MCF 10A (cell line): Measurements from ENCODE around the gene MMADHC. TPM values are rescaled to one million over a fixed set of nuclear protein-coding genes. Genes with fewer than 3 reads are reported as not detected.

ENCODE experiments used
- BruUV-seq: library from RNA; stranded (reverse); fragments of 400-500 nt; replicated peaks from 2 replicates; lab custom pipeline; 2021; lab: Mats Ljungman, UMichigan
- CTCF ChIA-PET: fragments of 300-600 bp; sonication (Branson Sonifier 250); formaldehyde crosslinking; extraction: SDS; loops from one replicate; lab custom pipeline; 2021; ENCODE audit warnings: antibody characterized with exemption, inconsistent platforms; lab: Yijun Ruan, JAX
- POLR2A ChIA-PET: fragments of 300-600, 350-650 bp; sonication (Branson Sonifier 250); formaldehyde crosslinking; extraction: SDS; loops from one replicate; lab custom pipeline; 2020; ENCODE audit warnings: antibody characterized with exemption, inconsistent platforms; lab: Yijun Ruan, JAX
- DNase-seq: peaks from one replicate; pipeline ENCODE4 v3.0.0-alpha.2; 2018; ENCODE audit not compliant: unreplicated experiment
- H3K27ac Mint-ChIP-seq: one replicate; pipeline ENCODE4 v1.8.0; 2022; ENCODE audit warnings: mild to moderate bottlenecking, low read depth, mixed read lengths; ENCODE audit not compliant: unreplicated experiment
- H3K27me3 Mint-ChIP-seq: one replicate; pipeline ENCODE4 v1.8.0; 2022; ENCODE audit warnings: mixed read lengths; ENCODE audit not compliant: insufficient read depth, unreplicated experiment
- H3K36me3 Mint-ChIP-seq: one replicate; pipeline ENCODE4 v1.8.0; 2022; ENCODE audit warnings: mild to moderate bottlenecking, moderate library complexity, mixed read lengths; ENCODE audit not compliant: insufficient read depth, unreplicated experiment
- H3K4me1 Mint-ChIP-seq: one replicate; pipeline ENCODE4 v1.8.0; 2022; ENCODE audit warnings: mixed read lengths; ENCODE audit not compliant: insufficient read depth, unreplicated experiment
- H3K4me3 Mint-ChIP-seq: one replicate; pipeline ENCODE4 v1.8.0; 2022; ENCODE audit warnings: mild to moderate bottlenecking, moderate library complexity, mixed read lengths; ENCODE audit not compliant: unreplicated experiment
- H3K9me3 Mint-ChIP-seq: one replicate; pipeline ENCODE4 v1.8.0; 2022; ENCODE audit warnings: mixed read lengths; ENCODE audit not compliant: unreplicated experiment
- CTCF ChIP-seq: fragments of 200-600 bp; IDR thresholded peaks from one replicate; pipeline ENCODE4 v1.8.0; 2022; ENCODE audit warnings: antibody characterized with exemption, mild to moderate bottlenecking; ENCODE audit not compliant: unreplicated experiment
- intact Hi-C: fragments of 100-400 bp; cut with micrococcal nuclease; formaldehyde crosslinking; loops from 2 replicates; pipeline ENCODE4 v1.14.1; 2022
- total RNA-seq: library from RNA; stranded (reverse); gene quantifications from 2 replicates; pipeline ENCODE4 v1.2.3, GENCODE V29; 2022

Gene MMADHC
- total RNA-seq, 1 experiment from 2014 or later, result 156 TPM

GRCh38 chr2:149597668-149598326, 10.2 kb upstream of the MMADHC start:
- TF ChIP-seq CTCF, result peak; percentile 57
- Mint-ChIP-seq H3K27me3 (no peaks in the 10 kb centered on the region), H3K9me3 (peaks cover 9% of the 10 kb centered on the region), H3K4me1 (peaks cover 12% of the 10 kb centered on the region), H3K36me3 (no peaks in the 10 kb centered on the region), H3K27ac (no peak overlapping the region), H3K4me3 (no peak overlapping the region)
- DNase-seq, result peak; percentile 79
- ChIA-PET CTCF (interaction anchor here (0.5 to 5.5 kb wide), 17 partner anchors 9 to 1640 kb away, joined by 3 to 43 read pairs (median 5); no protein-coding TSS in a partner anchor), POLR2A (interaction anchor here (0.7 to 1.0 kb wide), 3 partner anchors 887 to 1415 kb away, joined by 3 read pairs; no protein-coding TSS in a partner anchor)
- intact Hi-C loops, result loop anchor here (1.0 to 10.0 kb wide), 9 partner anchors 118 to 1642 kb away; partner anchors contain the start of gene RND3
- no TSS peak for BruUV-seq

GRCh38 chr2:149597050-149597667, 9.6 kb upstream of the MMADHC start:
- H3K36me3 Mint-ChIP-seq, result no peaks in the 10 kb centered on the region
- H3K27ac Mint-ChIP-seq, result no peak overlapping the region
- H3K27me3 Mint-ChIP-seq, result no peaks in the 10 kb centered on the region
- TF ChIP-seq CTCF, result no peak
- ChIA-PET POLR2A (interaction anchor here (0.7 to 1.0 kb wide), 2 partner anchors 888 to 1416 kb away, joined by 3 read pairs; no protein-coding TSS in a partner anchor), CTCF (interaction anchor here (0.7 to 5.5 kb wide), 17 partner anchors 8 to 1840 kb away, joined by 3 to 43 read pairs (median 4); no protein-coding TSS in a partner anchor)
- no TSS peak for BruUV-seq
- H3K9me3 Mint-ChIP-seq, result peaks cover 9% of the 10 kb centered on the region
- intact Hi-C loops, result loop anchor here (1.0 to 10.0 kb wide), 9 partner anchors 118 to 1642 kb away; partner anchors contain the start of gene RND3
- DNase-seq, result no peak
- H3K4me1 Mint-ChIP-seq, result peaks cover 12% of the 10 kb centered on the region
- H3K4me3 Mint-ChIP-seq, result no peak overlapping the region

- Mint-ChIP-seq H3K27ac (no peak overlapping the region), H3K27me3 (no peaks in the 10 kb centered on the region), H3K4me1 (peaks cover 12% of the 10 kb centered on the region), H3K36me3 (peaks cover 5% of the 10 kb centered on the region), H3K4me3 (no peak overlapping the region), H3K9me3 (peaks cover 4% of the 10 kb centered on the region)
- DNase-seq, result no peak
- TF ChIP-seq CTCF, result no peak
- intact Hi-C loops, result loop anchor here (5.0 to 10.0 kb wide), 2 partner anchors 398 to 1316 kb away; no protein-coding TSS in a partner anchor
- ChIA-PET CTCF (interaction anchor here (1.0 to 5.5 kb wide), 11 partner anchors 8 to 1841 kb away, joined by 3 to 43 read pairs (median 8); no protein-coding TSS in a partner anchor), POLR2A (interaction anchor here (1.2 kb wide), 1 partner anchor 1136 kb away, joined by 3 read pairs; no protein-coding TSS in a partner anchor)
- no TSS peak for BruUV-seq
These were observed 8.9 kb upstream of the MMADHC start for GRCh38 chr2:149596471-149596870.
